HEK293 (cell line): ENCODE measurements around the gene IL16.

Experiments
- CTCF ChIA-PET: fragments of 350-600 bp; formaldehyde crosslinking; extraction: SDS; loops from one replicate; lab custom pipeline; 2021; ENCODE audit warnings: antibody characterized with exemption; lab: Yijun Ruan, JAX
- POLR2A ChIA-PET: fragments of 300-600 bp; formaldehyde crosslinking; extraction: SDS; loops from one replicate; lab custom pipeline; 2020; ENCODE audit warnings: antibody characterized with exemption, inconsistent platforms; lab: Yijun Ruan, JAX
- H3K27ac ChIP-seq: fragments of 200-500 bp; sonication (Bioruptor generic); 2 replicates; pipeline ENCODE4 v1.5.1; 2014; ENCODE audit warnings: low read depth, low read length, control low read depth, inconsistent platforms; ENCODE audit errors: extremely low read depth
- H3K36me3 ChIP-seq, 2 experiments: fragments of 200-500 bp in 1 of 2; sonication (Bioruptor generic) in 1 of 2; 1 replicate in 1 of 2; 2 replicates in 1 of 2; pipeline ENCODE4 v1.5.1; 2014 to 2017; ENCODE audit warnings: inconsistent platforms in 2 of 2, low read length in 2 of 2; ENCODE audit not compliant: control insufficient read depth in 2 of 2, insufficient read depth in 1 of 2
- H3K4me1 ChIP-seq: fragments of 200-500 bp; sonication (Bioruptor generic); 2 replicates; pipeline ENCODE4 v1.5.1; 2014; ENCODE audit warnings: mild to moderate bottlenecking, low read length, inconsistent platforms; ENCODE audit not compliant: control insufficient read depth, insufficient read depth
- H3K4me3 ChIP-seq: 2 replicates; pipeline ENCODE4 v1.5.1; 2011; ENCODE audit warnings: low read depth, mild to moderate bottlenecking, control low read depth, low read length, moderate library complexity
- H3K9me3 ChIP-seq: fragments of 200-500 bp; sonication (Bioruptor generic); 2 replicates; pipeline ENCODE4 v1.5.1; 2014; ENCODE audit warnings: low read depth, low read length, inconsistent platforms; ENCODE audit not compliant: control insufficient read depth, insufficient read depth
- CTCF ChIP-seq: fragments of 450-650 bp; formaldehyde crosslinking; IDR thresholded peaks from 2 replicates; pipeline ENCODE4 v1.5.1; 2016; ENCODE audit warnings: missing biosample characterization, missing genetic modification characterization
- HOXC10 ChIP-seq: sonication (generic); formaldehyde crosslinking; IDR thresholded peaks from 2 replicates; pipeline ENCODE4 v1.8.1; 2023; ENCODE audit warnings: mild to moderate bottlenecking, missing genetic modification reagents
- KLF9 ChIP-seq: fragments of 450-650 bp; formaldehyde crosslinking; IDR thresholded peaks from 2 replicates; pipeline ENCODE4 v1.5.1; 2016; ENCODE audit warnings: missing biosample characterization, missing genetic modification characterization, low read depth
- PRDM10 ChIP-seq: fragments of 450-650 bp; formaldehyde crosslinking; IDR thresholded peaks from 2 replicates; pipeline ENCODE4 v1.5.1; 2016; ENCODE audit warnings: missing biosample characterization, missing genetic modification characterization
- SETDB1 ChIP-seq: IDR thresholded peaks from one replicate; pipeline ENCODE4 v1.6.1; 2017; ENCODE audit warnings: mild to moderate bottlenecking, low read length, moderate library complexity, mixed read lengths; ENCODE audit not compliant: insufficient read length
- SP3 ChIP-seq: fragments of 450-650 bp; formaldehyde crosslinking; IDR thresholded peaks from 2 replicates; pipeline ENCODE4 v1.5.1; 2016; ENCODE audit warnings: missing biosample characterization, missing genetic modification characterization
- SP7 ChIP-seq: fragments of 450-650 bp; formaldehyde crosslinking; IDR thresholded peaks from 2 replicates; pipeline ENCODE4 v1.5.1; 2016; ENCODE audit warnings: missing biosample characterization, missing genetic modification characterization
- ZBTB11 ChIP-seq: fragments of 450-650 bp; formaldehyde crosslinking; conservative IDR thresholded peaks from 2 replicates; pipeline ENCODE4 v1.5.1; 2016; ENCODE audit warnings: low read depth, missing biosample characterization, missing genetic modification characterization
- ZBTB17 ChIP-seq: fragments of 450-650 bp; formaldehyde crosslinking; IDR thresholded peaks from 2 replicates; pipeline ENCODE4 v1.5.1; 2016; ENCODE audit warnings: missing biosample characterization, missing genetic modification characterization
- ZBTB8A ChIP-seq: fragments of 450-650 bp; formaldehyde crosslinking; IDR thresholded peaks from 2 replicates; pipeline ENCODE4 v1.5.1; 2016; ENCODE audit warnings: missing biosample characterization, missing genetic modification characterization
- ZIC2 ChIP-seq: fragments of 450-650 bp; formaldehyde crosslinking; IDR thresholded peaks from 2 replicates; pipeline ENCODE4 v1.5.1; 2016; ENCODE audit warnings: missing biosample characterization, missing genetic modification characterization
- ZNF140 ChIP-seq: fragments of 450-650 bp; formaldehyde crosslinking; IDR thresholded peaks from 2 replicates; pipeline ENCODE4 v1.5.1; 2016; ENCODE audit warnings: missing biosample characterization, missing genetic modification characterization
- ZNF146 ChIP-seq: fragments of 450-650 bp; formaldehyde crosslinking; IDR thresholded peaks from 2 replicates; pipeline ENCODE4 v1.5.1; 2016; ENCODE audit warnings: missing biosample characterization, missing genetic modification characterization
- ZNF155 ChIP-seq: fragments of 450-650 bp; formaldehyde crosslinking; IDR thresholded peaks from 2 replicates; pipeline ENCODE4 v1.5.1; 2016; ENCODE audit warnings: missing biosample characterization, missing genetic modification characterization
- ZNF157 ChIP-seq: fragments of 450-650 bp; formaldehyde crosslinking; IDR thresholded peaks from 2 replicates; pipeline ENCODE4 v1.5.1; 2016; ENCODE audit warnings: missing biosample characterization, missing genetic modification characterization
- ZNF169 ChIP-seq: fragments of 450-650 bp; formaldehyde crosslinking; IDR thresholded peaks from 2 replicates; pipeline ENCODE4 v1.5.1; 2016; ENCODE audit warnings: missing biosample characterization, missing genetic modification characterization
- ZNF302 ChIP-seq: fragments of 450-650 bp; formaldehyde crosslinking; IDR thresholded peaks from 2 replicates; pipeline ENCODE4 v1.5.1; 2016; ENCODE audit warnings: missing biosample characterization, missing genetic modification characterization, low read depth
- ZNF558 ChIP-seq: fragments of 450-650 bp; formaldehyde crosslinking; IDR thresholded peaks from 2 replicates; pipeline ENCODE4 v1.5.1; 2016; ENCODE audit warnings: missing biosample characterization, missing genetic modification characterization
- ZNF585B ChIP-seq: fragments of 450-650 bp; formaldehyde crosslinking; IDR thresholded peaks from 2 replicates; pipeline ENCODE4 v1.5.1; 2016; ENCODE audit warnings: missing biosample characterization, missing genetic modification characterization
- ZNF747 ChIP-seq: fragments of 450-650 bp; formaldehyde crosslinking; IDR thresholded peaks from 2 replicates; pipeline ENCODE4 v1.5.1; 2016; ENCODE audit warnings: missing biosample characterization, missing genetic modification characterization
- ZNF777 ChIP-seq: fragments of 450-650 bp; formaldehyde crosslinking; IDR thresholded peaks from 2 replicates; pipeline ENCODE4 v1.5.1; 2017; ENCODE audit warnings: missing biosample characterization, missing genetic modification characterization, borderline replicate concordance
- ZNF792 ChIP-seq: fragments of 450-650 bp; formaldehyde crosslinking; IDR thresholded peaks from 2 replicates; pipeline ENCODE4 v1.5.1; 2016; ENCODE audit warnings: missing biosample characterization, missing genetic modification characterization
- TF ChIP-seq, protein P1 (sequence below): fragments of 450-650 bp; formaldehyde crosslinking; IDR thresholded peaks from 2 replicates; pipeline ENCODE4 v1.5.1; 2016; ENCODE audit warnings: missing biosample characterization, missing genetic modification characterization, borderline replicate concordance

IL16 gene

GRCh38 chr15:81215983-81216382, 19.3 kb downstream of the IL16 start:
- Histone ChIP-seq H3K4me3 (no peak overlapping the region), H3K9me3 (no peaks in the 10 kb centered on the region), H3K36me3 (no peaks in the 10 kb centered on the region), H3K27ac (no peak overlapping the region), H3K4me1 (no peaks in the 10 kb centered on the region)
- TF ChIP-seq ZNF558 (tag by site-specific recombination) (no peak), ZIC2 (tag by site-specific recombination) (peak; percentile 28; the same call in 1 of the 2 replicates)
- POLR2A ChIA-PET: no interaction called here
- CTCF ChIA-PET: interaction anchor here (0.7 to 2.0 kb wide), 3 partner anchors 33 to 842 kb away, joined by 3 to 12 read pairs (median 3); no protein-coding TSS in a partner anchor

DNA sequence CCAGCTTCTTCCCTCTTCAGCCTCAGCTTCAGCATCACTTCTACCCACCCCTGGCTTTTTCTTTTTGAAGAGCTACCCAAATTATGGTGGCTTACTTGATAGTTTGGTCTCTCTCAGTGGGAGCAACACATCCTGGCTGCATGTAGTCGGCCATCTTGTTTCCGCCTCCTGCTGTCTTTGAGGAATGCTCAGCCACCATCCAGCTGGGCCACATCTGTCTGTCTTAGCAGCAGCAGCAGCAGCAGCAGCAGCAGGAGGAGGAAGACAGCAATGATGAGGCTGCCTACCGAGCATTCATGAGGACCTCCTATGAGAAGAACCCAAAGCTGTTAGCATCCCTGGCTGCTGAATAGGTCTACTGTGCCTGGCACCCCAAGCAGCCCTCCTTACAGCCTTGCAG, 19.7 kb downstream of the IL16 start:
- Histone ChIP-seq H3K4me1 (no peaks in the 10 kb centered on the region), H3K36me3 (no peaks in the 10 kb centered on the region), H3K4me3 (no peak overlapping the region), H3K27ac (no peak overlapping the region), H3K9me3 (no peaks in the 10 kb centered on the region)
- TF ChIP-seq ZNF146 (tag by site-specific recombination): no peak
- no peak for TF ChIP-seq SETDB1
- no peak for TF ChIP-seq KLF9 (tag by site-specific recombination)
- no peak for TF ChIP-seq ZNF169 (tag by site-specific recombination)
- TF ChIP-seq SP7: no peak
- ChIA-PET POLR2A (no interaction called here), CTCF (interaction anchor here (0.7 to 2.0 kb wide), 3 partner anchors 34 to 841 kb away, joined by 3 to 12 read pairs (median 3); no protein-coding TSS in a partner anchor)

- Histone ChIP-seq H3K4me1 (no peaks in the 10 kb centered on the region), H3K36me3 (no peaks in the 10 kb centered on the region), H3K27ac (no peak overlapping the region), H3K9me3 (no peaks in the 10 kb centered on the region), H3K4me3 (no peak overlapping the region)
- CTCF ChIA-PET: interaction anchor here (0.5 to 5.0 kb wide), 6 partner anchors 44 to 766 kb away, joined by 3 to 29 read pairs (median 5); no protein-coding TSS in a partner anchor
- POLR2A ChIA-PET: no interaction called here
- TF ChIP-seq SP3 (tag by site-specific recombination) (no peak), ZNF302 (tag by site-specific recombination) (no peak), ZNF157 (tag by site-specific recombination) (no peak), CTCF (no peak), ZNF585B (tag by site-specific recombination) (no peak), ZNF777 (tag by site-specific recombination) (no peak), ZBTB17 (tag by site-specific recombination) (no peak), ZNF140 (no peak), ZNF792 (tag by site-specific recombination) (no peak), ZBTB11 (tag by site-specific recombination) (no peak), HOXC10 (CRISPR knock-in tag) (no peak), ZBTB8A (tag by site-specific recombination) (no peak), SP7 (no peak), ZNF747 (tag by site-specific recombination) (no peak), PRDM10 (tag by site-specific recombination) (no peak), ZNF155 (tag by site-specific recombination) (no peak)
- TF ChIP-seq, protein P1, sequence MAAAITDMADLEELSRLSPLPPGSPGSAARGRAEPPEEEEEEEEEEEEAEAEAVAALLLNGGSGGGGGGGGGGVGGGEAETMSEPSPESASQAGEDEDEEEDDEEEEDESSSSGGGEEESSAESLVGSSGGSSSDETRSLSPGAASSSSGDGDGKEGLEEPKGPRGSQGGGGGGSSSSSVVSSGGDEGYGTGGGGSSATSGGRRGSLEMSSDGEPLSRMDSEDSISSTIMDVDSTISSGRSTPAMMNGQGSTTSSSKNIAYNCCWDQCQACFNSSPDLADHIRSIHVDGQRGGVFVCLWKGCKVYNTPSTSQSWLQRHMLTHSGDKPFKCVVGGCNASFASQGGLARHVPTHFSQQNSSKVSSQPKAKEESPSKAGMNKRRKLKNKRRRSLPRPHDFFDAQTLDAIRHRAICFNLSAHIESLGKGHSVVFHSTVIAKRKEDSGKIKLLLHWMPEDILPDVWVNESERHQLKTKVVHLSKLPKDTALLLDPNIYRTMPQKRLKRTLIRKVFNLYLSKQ (tag by site-specific recombination): no peak
These were observed 24.8 kb downstream of the IL16 start for GRCh38 chr15:81221449-81221848.
